COLO829 (cell line): ENCODE measurements around the gene RND1.

ENCODE experiments used
- DNase-seq: peaks from one replicate; pipeline ENCODE4 v3.0.0; 2012; ENCODE audit warnings: low spot score

RND1 gene

GRCh38 chr12:48810903-48811431 is 54.7 kb downstream of the RND1 start:
- no peak for DNase-seq

GRCh38 chr12:48807981-48808380 is 57.7 kb downstream of the RND1 start:
- DNase-seq, result no peak
